ENCODE measurements around the gene AHSP.
"Not testable (repeated sequence)": the region's sequence is repeated elsewhere in the genome, so short reads cannot be mapped to it uniquely, and the experiment has no call there.

The AHSP gene

DNA sequence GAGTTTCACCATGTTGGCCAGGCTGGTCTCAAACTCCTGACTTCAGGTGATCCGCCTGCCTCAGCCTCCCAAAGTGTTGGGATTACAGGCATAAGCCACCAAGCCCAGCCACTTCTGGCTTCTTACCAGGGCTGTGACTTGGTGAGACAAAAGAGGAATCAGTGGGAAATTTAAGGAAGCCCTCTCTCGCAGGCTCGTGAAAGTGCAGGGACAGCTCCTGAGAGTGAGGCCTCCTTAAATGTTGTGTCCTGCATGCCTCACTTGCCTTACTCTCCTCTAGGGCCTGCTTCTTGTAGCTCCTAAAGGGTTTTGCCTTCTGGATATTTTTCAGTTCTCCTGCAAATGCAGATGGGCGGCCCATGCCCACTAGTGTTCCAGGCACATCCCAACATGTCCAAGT is 5.2 kb downstream of the AHSP start:
- ChIA-PET POLR2A (no interaction called here), CTCF (no interaction called here)
- TF ChIP-seq, protein P1, sequence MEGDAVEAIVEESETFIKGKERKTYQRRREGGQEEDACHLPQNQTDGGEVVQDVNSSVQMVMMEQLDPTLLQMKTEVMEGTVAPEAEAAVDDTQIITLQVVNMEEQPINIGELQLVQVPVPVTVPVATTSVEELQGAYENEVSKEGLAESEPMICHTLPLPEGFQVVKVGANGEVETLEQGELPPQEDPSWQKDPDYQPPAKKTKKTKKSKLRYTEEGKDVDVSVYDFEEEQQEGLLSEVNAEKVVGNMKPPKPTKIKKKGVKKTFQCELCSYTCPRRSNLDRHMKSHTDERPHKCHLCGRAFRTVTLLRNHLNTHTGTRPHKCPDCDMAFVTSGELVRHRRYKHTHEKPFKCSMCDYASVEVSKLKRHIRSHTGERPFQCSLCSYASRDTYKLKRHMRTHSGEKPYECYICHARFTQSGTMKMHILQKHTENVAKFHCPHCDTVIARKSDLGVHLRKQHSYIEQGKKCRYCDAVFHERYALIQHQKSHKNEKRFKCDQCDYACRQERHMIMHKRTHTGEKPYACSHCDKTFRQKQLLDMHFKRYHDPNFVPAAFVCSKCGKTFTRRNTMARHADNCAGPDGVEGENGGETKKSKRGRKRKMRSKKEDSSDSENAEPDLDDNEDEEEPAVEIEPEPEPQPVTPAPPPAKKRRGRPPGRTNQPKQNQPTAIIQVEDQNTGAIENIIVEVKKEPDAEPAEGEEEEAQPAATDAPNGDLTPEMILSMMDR (IDR thresholded peaks at IDR 0.05; ENCODE audit: control extremely low read depth, extremely low read depth, low read depth, missing control alignments): no peak
- DNase-seq (ENCODE audit: extremely low spot score): no peak

DNA sequence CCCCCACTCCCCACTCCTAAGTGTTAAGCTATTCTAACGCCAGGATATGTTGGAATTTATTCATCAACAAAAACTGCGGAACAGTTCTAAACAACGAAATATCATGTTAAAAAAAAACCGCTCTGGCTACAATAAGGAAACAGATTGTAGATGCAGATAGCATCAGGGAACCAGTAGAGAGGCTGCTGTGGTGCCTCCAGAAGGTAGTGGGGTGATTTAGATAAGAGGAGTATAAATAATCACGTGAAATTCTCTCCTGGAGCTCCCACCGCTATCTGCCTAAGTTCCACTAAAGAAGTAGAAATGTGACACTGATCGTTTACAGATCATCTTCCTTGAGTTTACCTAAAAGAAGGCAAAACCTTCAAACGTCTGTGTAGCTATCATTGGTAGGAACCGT is 8.0 kb downstream of the AHSP start:
- POLR2A ChIA-PET: no interaction called here
- TF ChIP-seq, protein P1 (IDR thresholded peaks at IDR 0.05; ENCODE audit: control extremely low read depth, extremely low read depth, low read depth, missing control alignments): no peak
- no peak for DNase-seq (ENCODE audit: extremely low spot score)
- CTCF ChIA-PET: no interaction called here

DNA sequence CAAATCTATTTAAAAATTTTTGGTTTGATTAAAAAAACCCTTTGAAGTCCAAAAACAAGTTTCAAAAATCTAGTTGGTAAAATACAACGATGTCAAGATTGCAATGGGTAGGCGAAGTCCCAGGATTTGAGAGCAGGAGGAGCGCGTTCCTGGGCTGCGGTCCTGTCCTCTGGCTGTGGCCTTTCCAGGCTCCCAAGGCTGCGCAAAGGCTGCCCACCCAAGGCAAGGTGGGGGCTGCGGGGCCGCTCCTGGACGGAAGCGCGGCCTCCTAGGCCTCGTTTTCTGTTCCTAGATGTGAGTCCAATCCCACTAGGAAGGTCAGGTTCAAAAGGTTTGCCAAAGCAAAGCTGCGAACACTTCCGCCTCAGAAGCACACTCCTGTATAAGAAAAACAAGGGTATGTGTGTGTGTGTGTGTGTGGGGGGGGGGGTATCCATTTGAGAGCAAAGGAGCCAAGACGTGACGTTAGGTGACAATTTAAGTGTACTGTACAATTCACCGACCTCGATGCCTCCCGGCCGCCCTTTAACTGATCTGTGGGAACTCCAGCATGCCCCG is 9.2 kb downstream of the AHSP start:
- TF ChIP-seq, protein P1 (IDR thresholded peaks at IDR 0.05; ENCODE audit: control extremely low read depth, extremely low read depth, low read depth, missing control alignments): no peak
- no peak for DNase-seq (ENCODE audit: extremely low spot score)
- ChIA-PET CTCF (no interaction called here), POLR2A (no interaction called here)

DNA sequence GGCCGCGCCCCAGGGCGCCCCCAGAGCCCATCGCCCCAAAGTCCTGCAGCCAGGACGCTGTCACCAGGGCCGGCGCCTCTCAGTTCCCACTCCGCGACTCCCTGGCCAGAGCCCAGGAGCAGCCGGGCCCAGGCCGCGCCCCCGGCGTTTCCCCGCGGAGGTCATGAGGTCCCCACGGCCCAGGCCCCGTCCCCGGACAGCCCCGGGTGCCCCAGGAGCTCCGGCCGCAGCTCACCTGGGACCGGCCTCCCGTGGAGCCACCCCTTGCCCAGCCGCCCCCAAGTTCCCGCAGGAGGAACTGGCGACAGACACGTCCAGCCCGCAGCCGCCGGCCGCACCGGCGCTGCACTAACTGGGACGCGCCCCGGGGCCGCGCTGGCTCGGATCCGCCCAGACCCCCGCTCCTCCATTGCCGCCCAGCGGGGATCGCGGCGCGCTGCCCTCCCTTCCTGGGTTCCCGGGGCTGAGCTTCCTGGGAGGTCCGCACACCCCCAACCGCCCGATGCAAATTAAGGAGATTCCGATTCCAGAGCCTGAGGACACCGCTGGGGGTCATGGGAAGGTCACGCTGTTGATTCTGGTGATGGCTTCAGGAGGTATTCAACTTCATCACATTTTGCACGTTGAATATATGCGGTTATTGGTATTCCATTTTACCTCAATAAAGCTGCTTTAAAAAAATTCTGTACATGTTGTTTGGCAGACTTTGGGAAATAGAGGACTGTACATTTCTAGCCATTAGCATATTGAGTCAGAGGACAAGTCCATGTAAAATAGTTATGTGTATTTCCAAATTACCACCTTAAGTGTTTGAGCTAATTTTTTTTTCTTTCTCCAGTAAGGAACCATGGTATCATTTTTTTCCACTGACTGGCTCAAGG is 9.9 kb downstream of the AHSP start:
- TF ChIP-seq, protein P1 (IDR thresholded peaks at IDR 0.05; ENCODE audit: control extremely low read depth, extremely low read depth, low read depth, missing control alignments): no peak
- no peak for DNase-seq (ENCODE audit: extremely low spot score)
- CTCF ChIA-PET: no interaction called here
- POLR2A ChIA-PET: no interaction called here

DNA sequence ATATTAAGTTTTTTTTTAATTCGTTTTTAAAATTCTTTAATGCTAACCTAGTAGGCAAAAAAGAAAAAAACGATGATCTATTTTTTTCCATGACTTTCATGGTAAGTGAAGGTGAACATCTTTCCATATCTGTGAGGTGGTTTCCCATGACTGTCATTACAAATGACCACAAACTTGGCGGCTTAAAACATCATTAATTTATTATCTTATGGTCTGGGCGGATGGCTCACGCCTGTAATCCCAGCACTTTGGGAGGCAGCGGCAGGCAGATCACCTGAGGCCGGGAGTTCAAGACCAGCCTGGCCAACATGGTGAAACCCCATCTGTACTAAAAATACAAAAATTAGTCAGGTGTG is 10.5 kb downstream of the AHSP start:
- POLR2A ChIA-PET, CTCF ChIA-PET: not testable (repeated sequence)

DNA sequence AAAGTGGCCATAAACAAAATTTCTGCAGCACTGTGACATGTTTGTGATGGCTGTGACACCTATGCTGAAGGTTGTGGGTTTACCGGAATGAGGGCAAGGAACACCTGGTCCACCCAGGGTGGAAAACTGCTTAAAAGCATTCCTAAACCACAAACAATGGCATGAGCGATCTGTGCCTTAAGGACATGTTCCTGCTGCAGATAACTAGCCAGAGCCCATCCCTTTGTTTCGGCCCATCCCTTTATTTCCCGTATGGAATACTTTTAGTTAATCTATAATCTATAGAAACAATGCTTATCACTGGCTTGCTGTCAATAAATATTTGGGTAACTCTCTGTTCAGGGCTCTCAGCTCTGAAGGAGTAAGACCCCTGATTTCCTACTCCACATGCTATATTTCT is 12.1 kb downstream of the AHSP start:
- POLR2A ChIA-PET; DNase-seq (ENCODE audit: extremely low spot score): not testable (repeated sequence)
- CTCF ChIA-PET: interaction anchor here (1.0 kb wide), 1 partner anchor 24 kb away, joined by 3 read pairs; no protein-coding TSS in a partner anchor

More for the DNA sequence above, 10.5 kb downstream of the AHSP start:
- not testable (repeated sequence) for DNase-seq (ENCODE audit: extremely low spot score)

DNA sequence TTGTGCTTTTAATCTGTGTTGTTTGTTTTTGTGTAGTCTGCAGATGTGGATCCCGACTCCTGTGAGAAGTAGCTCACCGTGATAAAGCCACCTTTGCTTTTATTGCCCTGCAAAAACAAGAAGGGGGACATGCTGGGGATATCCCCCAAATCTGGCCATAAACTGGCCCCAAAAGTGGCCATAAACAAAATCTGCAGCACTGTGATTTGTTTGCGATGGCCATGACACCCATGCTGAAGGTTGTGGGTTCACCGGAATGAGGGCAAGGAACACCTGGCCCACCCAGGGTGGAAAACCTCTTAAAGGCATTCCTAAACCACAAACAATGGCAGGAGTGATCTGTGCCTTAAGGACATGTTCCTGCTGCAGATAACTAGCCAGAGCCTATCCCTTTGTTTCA is 15.1 kb downstream of the AHSP start:
- no peak for DNase-seq (ENCODE audit: extremely low spot score)
- ChIA-PET POLR2A (no interaction called here), CTCF (no interaction called here)
- TF ChIP-seq, protein P1 (IDR thresholded peaks at IDR 0.05; ENCODE audit: control extremely low read depth, extremely low read depth, low read depth, missing control alignments): no peak
